ENCODE measurements around the gene ZNF778. TPM values are rescaled to one million over a fixed set of nuclear protein-coding genes. Genes with fewer than 3 reads are reported as not detected.

Gene ZNF778
- total and polyA plus RNA-seq, 2 of the 13 experiments (the other 11 are each of a cell fraction or from before 2014, with no cell fraction given), result 3.8 to 7.2 TPM

DNA sequence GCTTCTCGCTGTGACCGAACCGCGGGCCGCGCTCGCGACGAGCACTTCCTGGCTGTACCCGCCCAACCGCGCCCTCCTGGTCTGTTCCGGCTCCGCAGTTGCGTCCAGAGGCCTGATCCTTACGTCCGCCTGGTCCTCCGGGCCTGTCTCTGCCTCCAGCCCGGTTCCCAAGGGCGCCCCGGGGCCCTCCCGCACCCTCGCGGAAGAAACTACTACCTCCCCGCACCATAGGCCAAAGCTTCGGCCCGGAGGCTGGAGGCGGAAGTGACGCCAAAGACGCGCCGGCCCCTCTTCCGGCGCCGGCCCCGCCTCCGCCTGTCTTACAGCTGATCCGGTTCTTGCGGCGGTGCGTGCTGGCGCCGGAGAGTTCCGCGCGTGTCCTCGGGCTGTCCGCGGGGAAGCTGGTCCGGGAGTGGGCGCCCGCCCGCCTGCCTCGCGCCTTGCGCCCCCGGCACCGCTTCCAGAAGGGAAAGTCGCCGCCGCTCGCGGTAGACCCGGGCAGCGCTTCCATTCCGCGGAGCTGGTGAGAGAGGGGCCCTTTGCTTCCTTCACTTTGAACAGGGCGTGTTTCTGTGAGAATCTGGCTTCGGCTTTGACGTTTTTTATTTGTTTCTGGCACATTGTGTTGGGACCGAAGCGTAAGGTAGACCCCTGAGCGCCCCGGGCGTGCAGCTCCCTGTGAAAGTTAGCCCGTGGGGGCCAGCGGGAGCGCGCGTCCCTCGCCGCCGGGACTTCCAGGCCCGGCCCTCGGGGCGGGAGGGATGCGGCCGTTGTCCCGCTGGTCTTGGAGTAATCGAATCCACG is at the start of gene ZNF778 (continued):
- TF ChIP-seq, protein P1, sequence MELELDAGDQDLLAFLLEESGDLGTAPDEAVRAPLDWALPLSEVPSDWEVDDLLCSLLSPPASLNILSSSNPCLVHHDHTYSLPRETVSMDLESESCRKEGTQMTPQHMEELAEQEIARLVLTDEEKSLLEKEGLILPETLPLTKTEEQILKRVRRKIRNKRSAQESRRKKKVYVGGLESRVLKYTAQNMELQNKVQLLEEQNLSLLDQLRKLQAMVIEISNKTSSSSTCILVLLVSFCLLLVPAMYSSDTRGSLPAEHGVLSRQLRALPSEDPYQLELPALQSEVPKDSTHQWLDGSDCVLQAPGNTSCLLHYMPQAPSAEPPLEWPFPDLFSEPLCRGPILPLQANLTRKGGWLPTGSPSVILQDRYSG (CRISPR knock-in tag; IDR thresholded peaks at IDR 0.05), result peak; percentile 84; the same call in 1 of the 2 replicates
- TF ChIP-seq, protein P2, sequence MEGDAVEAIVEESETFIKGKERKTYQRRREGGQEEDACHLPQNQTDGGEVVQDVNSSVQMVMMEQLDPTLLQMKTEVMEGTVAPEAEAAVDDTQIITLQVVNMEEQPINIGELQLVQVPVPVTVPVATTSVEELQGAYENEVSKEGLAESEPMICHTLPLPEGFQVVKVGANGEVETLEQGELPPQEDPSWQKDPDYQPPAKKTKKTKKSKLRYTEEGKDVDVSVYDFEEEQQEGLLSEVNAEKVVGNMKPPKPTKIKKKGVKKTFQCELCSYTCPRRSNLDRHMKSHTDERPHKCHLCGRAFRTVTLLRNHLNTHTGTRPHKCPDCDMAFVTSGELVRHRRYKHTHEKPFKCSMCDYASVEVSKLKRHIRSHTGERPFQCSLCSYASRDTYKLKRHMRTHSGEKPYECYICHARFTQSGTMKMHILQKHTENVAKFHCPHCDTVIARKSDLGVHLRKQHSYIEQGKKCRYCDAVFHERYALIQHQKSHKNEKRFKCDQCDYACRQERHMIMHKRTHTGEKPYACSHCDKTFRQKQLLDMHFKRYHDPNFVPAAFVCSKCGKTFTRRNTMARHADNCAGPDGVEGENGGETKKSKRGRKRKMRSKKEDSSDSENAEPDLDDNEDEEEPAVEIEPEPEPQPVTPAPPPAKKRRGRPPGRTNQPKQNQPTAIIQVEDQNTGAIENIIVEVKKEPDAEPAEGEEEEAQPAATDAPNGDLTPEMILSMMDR (CRISPR knock-in tag; IDR thresholded peaks at IDR 0.05), result peak; percentile 24
- TF ChIP-seq, protein P3, sequence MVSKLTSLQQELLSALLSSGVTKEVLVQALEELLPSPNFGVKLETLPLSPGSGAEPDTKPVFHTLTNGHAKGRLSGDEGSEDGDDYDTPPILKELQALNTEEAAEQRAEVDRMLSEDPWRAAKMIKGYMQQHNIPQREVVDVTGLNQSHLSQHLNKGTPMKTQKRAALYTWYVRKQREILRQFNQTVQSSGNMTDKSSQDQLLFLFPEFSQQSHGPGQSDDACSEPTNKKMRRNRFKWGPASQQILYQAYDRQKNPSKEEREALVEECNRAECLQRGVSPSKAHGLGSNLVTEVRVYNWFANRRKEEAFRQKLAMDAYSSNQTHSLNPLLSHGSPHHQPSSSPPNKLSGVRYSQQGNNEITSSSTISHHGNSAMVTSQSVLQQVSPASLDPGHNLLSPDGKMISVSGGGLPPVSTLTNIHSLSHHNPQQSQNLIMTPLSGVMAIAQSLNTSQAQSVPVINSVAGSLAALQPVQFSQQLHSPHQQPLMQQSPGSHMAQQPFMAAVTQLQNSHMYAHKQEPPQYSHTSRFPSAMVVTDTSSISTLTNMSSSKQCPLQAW (CRISPR knock-in tag; IDR thresholded peaks at IDR 0.05), result peak; percentile 94
- TF ChIP-seq ZBTB8A (CRISPR knock-in tag; IDR thresholded peaks at IDR 0.05; ENCODE audit: borderline replicate concordance, low read depth), result no peak
- no peak for TF ChIP-seq ZNF720 (CRISPR knock-in tag; IDR thresholded peaks at IDR 0.05)
- TF ChIP-seq RFX5 (IDR thresholded peaks at IDR 0.05; ENCODE audit: low read depth, low read length), result 0 out of 2 replicates have a peak, but pooled peaks have one; percentile 44
- TF ChIP-seq ZSCAN20 (CRISPR knock-in tag; IDR thresholded peaks at IDR 0.05; ENCODE audit: borderline replicate concordance), result peak; percentile 92; the same call in 1 of the 2 replicates
- TF ChIP-seq ZNF253 (CRISPR knock-in tag; IDR thresholded peaks at IDR 0.05; ENCODE audit: borderline replicate concordance), result peak; percentile 83
- TF ChIP-seq NR3C1 (CRISPR knock-in tag; IDR thresholded peaks at IDR 0.05), result peak; percentile 83; the same call in 1 of the 2 replicates
- TF ChIP-seq, protein P4, sequence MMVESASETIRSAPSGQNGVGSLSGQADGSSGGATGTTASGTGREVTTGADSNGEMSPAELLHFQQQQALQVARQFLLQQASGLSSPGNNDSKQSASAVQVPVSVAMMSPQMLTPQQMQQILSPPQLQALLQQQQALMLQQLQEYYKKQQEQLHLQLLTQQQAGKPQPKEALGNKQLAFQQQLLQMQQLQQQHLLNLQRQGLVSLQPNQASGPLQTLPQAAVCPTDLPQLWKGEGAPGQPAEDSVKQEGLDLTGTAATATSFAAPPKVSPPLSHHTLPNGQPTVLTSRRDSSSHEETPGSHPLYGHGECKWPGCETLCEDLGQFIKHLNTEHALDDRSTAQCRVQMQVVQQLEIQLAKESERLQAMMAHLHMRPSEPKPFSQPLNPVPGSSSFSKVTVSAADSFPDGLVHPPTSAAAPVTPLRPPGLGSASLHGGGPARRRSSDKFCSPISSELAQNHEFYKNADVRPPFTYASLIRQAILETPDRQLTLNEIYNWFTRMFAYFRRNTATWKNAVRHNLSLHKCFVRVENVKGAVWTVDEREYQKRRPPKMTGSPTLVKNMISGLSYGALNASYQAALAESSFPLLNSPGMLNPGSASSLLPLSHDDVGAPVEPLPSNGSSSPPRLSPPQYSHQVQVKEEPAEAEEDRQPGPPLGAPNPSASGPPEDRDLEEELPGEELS (CRISPR knock-in tag; IDR thresholded peaks at IDR 0.05), result peak; percentile 37; the same call in 1 of the 2 replicates
- TF ChIP-seq ATM (IDR thresholded peaks at IDR 0.05; ENCODE audit: borderline replicate concordance), result no peak
- peak; percentile 36; the same call in 1 of the 2 replicates for TF ChIP-seq ZNF446 (CRISPR knock-in tag; IDR thresholded peaks at IDR 0.05)
- TF ChIP-seq, protein P5, sequence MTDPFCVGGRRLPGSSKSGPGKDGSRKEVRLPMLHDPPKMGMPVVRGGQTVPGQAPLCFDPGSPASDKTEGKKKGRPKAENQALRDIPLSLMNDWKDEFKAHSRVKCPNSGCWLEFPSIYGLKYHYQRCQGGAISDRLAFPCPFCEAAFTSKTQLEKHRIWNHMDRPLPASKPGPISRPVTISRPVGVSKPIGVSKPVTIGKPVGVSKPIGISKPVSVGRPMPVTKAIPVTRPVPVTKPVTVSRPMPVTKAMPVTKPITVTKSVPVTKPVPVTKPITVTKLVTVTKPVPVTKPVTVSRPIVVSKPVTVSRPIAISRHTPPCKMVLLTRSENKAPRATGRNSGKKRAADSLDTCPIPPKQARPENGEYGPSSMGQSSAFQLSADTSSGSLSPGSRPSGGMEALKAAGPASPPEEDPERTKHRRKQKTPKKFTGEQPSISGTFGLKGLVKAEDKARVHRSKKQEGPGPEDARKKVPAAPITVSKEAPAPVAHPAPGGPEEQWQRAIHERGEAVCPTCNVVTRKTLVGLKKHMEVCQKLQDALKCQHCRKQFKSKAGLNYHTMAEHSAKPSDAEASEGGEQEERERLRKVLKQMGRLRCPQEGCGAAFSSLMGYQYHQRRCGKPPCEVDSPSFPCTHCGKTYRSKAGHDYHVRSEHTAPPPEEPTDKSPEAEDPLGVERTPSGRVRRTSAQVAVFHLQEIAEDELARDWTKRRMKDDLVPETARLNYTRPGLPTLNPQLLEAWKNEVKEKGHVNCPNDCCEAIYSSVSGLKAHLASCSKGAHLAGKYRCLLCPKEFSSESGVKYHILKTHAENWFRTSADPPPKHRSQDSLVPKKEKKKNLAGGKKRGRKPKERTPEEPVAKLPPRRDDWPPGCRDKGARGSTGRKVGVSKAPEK (CRISPR knock-in tag; IDR thresholded peaks at IDR 0.05; ENCODE audit: borderline replicate concordance), result no peak
- TF ChIP-seq, protein P6, sequence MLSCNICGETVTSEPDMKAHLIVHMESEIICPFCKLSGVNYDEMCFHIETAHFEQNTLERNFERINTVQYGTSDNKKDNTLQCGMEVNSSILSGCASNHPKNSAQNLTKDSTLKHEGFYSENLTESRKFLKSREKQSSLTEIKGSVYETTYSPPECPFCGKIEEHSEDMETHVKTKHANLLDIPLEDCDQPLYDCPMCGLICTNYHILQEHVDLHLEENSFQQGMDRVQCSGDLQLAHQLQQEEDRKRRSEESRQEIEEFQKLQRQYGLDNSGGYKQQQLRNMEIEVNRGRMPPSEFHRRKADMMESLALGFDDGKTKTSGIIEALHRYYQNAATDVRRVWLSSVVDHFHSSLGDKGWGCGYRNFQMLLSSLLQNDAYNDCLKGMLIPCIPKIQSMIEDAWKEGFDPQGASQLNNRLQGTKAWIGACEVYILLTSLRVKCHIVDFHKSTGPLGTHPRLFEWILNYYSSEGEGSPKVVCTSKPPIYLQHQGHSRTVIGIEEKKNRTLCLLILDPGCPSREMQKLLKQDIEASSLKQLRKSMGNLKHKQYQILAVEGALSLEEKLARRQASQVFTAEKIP (CRISPR knock-in tag; IDR thresholded peaks at IDR 0.05; ENCODE audit: borderline replicate concordance), result no peak
- TF ChIP-seq SMAD9 (CRISPR knock-in tag; IDR thresholded peaks at IDR 0.05), result 0 out of 2 replicates have a peak, but pooled peaks have one; percentile 40
- peak; percentile 94 for TF ChIP-seq CBX5 (CRISPR knock-in tag; IDR thresholded peaks at IDR 0.05; ENCODE audit: borderline replicate concordance)

Measured in HepG2 (cell line).